ENCODE measurements around the gene EN1. TPM values are rescaled to one million over a fixed set of nuclear protein-coding genes. Genes with fewer than 3 reads are reported as not detected.

EN1 gene
- total RNA-seq, 6 donors from 2014 or later: 0.13 TPM; not detected in 5

GRCh38 chr2:118882693-118883336, 35.4 kb upstream of the EN1 start:
- DNase-seq (peak; percentile 16 to 82), ATAC-seq (ENCODE audit: low FRiP score in 2 of 2) (peak; percentile 91 to 95)
- Histone ChIP-seq H3K9me3 (no peaks in the 10 kb centered on the region), H3K4me1 (peaks cover 3 to 8% (median 4%) of the 10 kb centered on the region in 4 donors), H3K36me3 (no peaks in the 10 kb centered on the region), H3K27me3 (no peaks in the 10 kb centered on the region), H3K4me3 (peak overlapping the region in 3 of 4 donors; percentile 9 to 38 (median 36)), H3K27ac (no peak overlapping the region)
- TF ChIP-seq CTCF (IDR thresholded peaks at IDR 0.05): peak; percentile 72 to 87 (median 81)
- no peak for TF ChIP-seq POLR2AphosphoS5 (IDR thresholded peaks at IDR 0.05)
- 8 to 9% methylated on average over 17 of the region's 17 CpGs for WGBS, 2 donors

- Histone ChIP-seq H3K27ac (no peak overlapping the region), H3K9me3 (no peaks in the 10 kb centered on the region), H3K4me1 (peaks cover 3 to 8% (median 4%) of the 10 kb centered on the region in 4 donors), H3K36me3 (no peaks in the 10 kb centered on the region), H3K4me3 (no peak overlapping the region), H3K27me3 (no peaks in the 10 kb centered on the region)
- peak; percentile 92 to 93 for ATAC-seq (ENCODE audit: low FRiP score in 2 of 2)
- TF ChIP-seq EP300 (IDR thresholded peaks at IDR 0.05) (no peak), CTCF (IDR thresholded peaks at IDR 0.05) (peak; percentile 72 to 84 (median 76)), POLR2A (IDR thresholded peaks at IDR 0.05) (no peak), POLR2AphosphoS5 (IDR thresholded peaks at IDR 0.05) (no peak)
- 15 to 27% methylated on average over 6 to 10 of the region's 10 CpGs for WGBS, 2 donors
- DNase-seq: peak in 1 of 2 donors; percentile 63
Measured at GRCh38 chr2:118881490-118882129, 34.2 kb upstream of the EN1 start.

- Histone ChIP-seq H3K9me3 (no peaks in the 10 kb centered on the region), H3K27me3 (no peaks in the 10 kb centered on the region), H3K36me3 (no peaks in the 10 kb centered on the region), H3K27ac (no peak overlapping the region), H3K4me1 (peaks cover 3 to 8% (median 4%) of the 10 kb centered on the region in 4 donors), H3K4me3 (no peak overlapping the region)
- TF ChIP-seq POLR2A (IDR thresholded peaks at IDR 0.05) (no peak), CTCF (IDR thresholded peaks at IDR 0.05) (no peak), EP300 (IDR thresholded peaks at IDR 0.05) (no peak), POLR2AphosphoS5 (IDR thresholded peaks at IDR 0.05) (no peak)
- 74 to 75% methylated on average over 4 of the region's 4 CpGs for WGBS, 2 donors
- ATAC-seq (ENCODE audit: low FRiP score in 2 of 2) (no peak), DNase-seq (no peak)
Measured at GRCh38 chr2:118880501-118880900, 33.1 kb upstream of the EN1 start.

- no peak for TF ChIP-seq CTCF (IDR thresholded peaks at IDR 0.05)
- DNase-seq (no peak), ATAC-seq (ENCODE audit: low FRiP score in 2 of 2) (no peak)
- no peak overlapping the region for H3K27ac ChIP-seq
- H3K4me3 ChIP-seq: no peak overlapping the region
- peaks cover 3 to 8% (median 4%) of the 10 kb centered on the region in 4 donors for H3K4me1 ChIP-seq
- no peaks in the 10 kb centered on the region for H3K36me3 ChIP-seq
- 42 to 49% methylated on average over 2 of the region's 2 CpGs for WGBS, 2 donors
- H3K9me3 ChIP-seq: no peaks in the 10 kb centered on the region
- no peaks in the 10 kb centered on the region for H3K27me3 ChIP-seq
Measured at GRCh38 chr2:118878531-118879149, 31.2 kb upstream of the EN1 start.

Measured in upper lobe of left lung (tissue), 6 donors.